GM10847 (cell line): ENCODE measurements around the gene CBFA2T2.

Source experiments
- POLR2A ChIP-seq: IDR thresholded peaks from 2 replicates; pipeline ENCODE4 v1.6.1; 2011; ENCODE audit not compliant: insufficient read length; ENCODE audit errors: extremely low read depth

CBFA2T2 gene

GRCh38 chr20:33600414-33600813 lies 110.5 kb downstream of the CBFA2T2 start:
- no peak for TF ChIP-seq POLR2A

GRCh38 chr20:33600981-33601380 lies 111.1 kb downstream of the CBFA2T2 start:
- no peak for TF ChIP-seq POLR2A

DNA sequence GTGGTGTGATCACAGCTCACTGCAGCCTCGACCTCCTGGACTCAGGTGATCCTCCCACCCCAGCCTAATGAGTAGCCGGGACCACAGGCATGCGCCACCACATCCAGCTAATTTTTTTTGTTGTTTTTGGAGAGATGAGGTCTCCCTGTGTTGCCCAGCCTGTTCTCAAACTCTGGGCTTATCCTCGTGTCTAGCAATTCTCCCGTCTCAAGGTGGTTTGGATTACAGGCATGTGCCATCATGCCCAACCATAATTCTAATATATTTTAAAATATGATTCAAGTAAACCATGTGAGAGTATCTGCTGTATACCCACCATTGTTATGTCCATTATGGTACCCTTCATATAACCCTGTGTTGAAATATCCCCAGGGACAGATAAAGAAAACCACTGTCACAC lies 112.0 kb downstream of the CBFA2T2 start:
- TF ChIP-seq POLR2A, result no peak

DNA sequence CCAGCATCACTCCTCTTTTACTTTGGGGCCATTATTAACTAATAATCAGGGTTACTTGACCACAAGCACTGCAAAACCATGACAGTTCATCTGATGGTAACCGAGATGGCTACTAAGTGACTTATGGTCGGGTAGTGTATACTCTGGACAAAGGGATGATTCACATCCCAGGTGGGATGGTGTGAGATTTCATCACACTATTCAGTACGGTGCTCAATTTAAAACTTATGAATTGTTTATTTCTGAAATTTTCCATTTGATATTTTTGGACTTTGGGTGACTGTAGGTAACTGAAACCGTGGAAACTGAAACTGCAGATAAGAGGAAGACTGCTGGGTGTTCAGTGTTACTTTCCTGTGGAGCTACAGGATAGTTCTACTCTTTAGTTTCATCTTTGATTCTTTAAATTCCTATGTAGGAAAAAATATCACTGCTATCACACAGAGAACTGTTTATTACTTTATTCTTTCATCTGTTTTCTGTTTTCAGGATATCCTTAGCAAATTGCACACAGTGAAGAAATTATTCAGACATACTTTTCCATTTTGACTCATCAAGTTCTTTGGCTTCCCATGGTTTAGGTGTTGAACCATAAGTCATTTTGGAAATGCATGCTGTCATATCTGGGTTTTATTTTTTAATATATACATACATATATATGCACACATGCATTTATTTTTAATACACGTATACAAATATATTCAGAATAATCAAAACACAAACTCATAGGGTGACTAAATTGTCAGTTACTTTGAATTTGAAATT lies 113.1 kb downstream of the CBFA2T2 start:
- no peak for TF ChIP-seq POLR2A

- TF ChIP-seq POLR2A, result no peak
These were observed 114.4 kb downstream of the CBFA2T2 start for GRCh38 chr20:33604084-33604990.

GRCh38 chr20:33604991-33605370 lies 115.1 kb downstream of the CBFA2T2 start:
- no peak for TF ChIP-seq POLR2A

DNA sequence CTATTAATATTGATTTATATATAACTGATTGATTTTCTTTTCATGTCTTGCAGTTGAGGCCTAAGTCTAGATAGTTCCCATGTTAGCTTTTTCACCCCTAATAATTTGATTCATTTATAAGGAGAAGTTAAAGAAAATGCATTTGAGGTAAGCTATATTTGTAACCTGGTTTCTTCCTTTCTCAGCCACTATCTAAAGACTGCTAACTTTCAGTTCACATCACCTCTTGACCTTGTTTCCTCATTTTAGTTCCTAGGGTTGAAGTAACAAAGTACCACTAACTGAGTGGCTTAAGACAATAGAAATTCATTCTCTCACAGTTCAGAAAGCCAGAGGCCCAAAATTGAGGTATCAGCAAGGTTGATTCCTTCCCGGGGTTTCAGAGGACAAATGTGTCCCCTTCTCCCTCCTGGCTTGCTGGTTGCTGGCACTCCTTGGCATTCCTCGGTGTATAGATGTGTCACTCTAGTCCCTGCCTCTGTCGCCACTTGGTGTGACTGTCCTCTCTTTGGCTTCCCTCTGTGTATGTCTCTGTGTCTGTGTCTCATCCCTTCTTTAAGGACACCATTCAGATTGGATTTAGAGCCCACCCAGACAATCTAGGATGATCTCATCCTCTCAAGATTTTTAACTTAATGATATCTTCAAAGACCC lies 116.3 kb downstream of the CBFA2T2 start:
- no peak for TF ChIP-seq POLR2A

- TF ChIP-seq POLR2A, result no peak
These were observed 119.6 kb downstream of the CBFA2T2 start for GRCh38 chr20:33609504-33609903.

DNA sequence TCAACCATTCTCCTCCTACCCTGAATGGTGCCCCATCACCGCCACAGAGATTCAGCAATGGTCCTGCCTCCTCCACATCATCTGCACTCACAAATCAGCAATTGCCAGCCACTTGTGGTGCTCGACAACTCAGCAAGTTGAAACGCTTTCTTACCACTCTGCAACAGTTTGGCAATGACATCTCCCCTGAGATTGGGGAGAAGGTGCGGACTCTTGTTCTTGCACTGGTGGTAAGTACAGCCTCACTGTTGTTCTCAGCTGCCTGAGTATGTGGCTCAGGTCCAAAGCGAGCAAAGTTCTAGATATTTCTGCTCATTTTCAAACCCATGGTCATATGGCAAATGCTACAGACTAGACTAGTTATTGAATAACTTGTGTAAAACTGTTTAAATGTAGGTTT lies 121.2 kb downstream of the CBFA2T2 start:
- no peak for TF ChIP-seq POLR2A

- no peak for TF ChIP-seq POLR2A
These were observed 122.1 kb downstream of the CBFA2T2 start for GRCh38 chr20:33612001-33612400.

DNA sequence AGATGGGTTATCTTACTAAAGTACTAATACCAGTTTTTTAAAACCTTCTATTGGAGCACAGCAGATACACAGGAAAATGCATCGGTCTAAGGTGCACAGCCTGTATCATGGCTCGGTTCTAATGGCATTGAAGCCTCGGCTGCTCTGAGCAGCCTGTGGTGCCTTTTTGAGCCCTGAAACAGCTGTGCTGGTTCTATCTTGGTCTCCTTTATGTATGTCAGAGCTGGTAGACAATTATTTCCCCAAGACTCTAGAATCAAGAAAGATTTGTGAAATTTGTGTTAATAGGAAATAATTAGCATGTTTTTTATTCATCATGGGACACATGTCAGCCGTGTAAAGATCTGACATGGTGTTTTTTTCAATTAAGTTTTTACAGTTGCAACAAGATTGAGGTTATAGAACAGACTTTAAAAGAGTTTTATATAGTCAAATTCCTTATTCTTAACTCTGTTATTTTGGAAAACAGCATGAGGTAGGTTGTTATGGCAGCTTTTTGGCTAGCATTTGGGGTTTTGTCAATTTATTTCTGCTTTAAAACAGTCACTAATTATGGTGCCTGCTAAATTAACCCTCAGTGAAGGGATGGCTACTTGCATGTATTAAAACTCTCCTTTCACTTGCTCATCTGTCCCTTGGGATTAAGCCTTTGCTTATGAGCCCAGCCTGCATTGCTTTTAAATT lies 132.0 kb downstream of the CBFA2T2 start:
- no peak for TF ChIP-seq POLR2A

DNA sequence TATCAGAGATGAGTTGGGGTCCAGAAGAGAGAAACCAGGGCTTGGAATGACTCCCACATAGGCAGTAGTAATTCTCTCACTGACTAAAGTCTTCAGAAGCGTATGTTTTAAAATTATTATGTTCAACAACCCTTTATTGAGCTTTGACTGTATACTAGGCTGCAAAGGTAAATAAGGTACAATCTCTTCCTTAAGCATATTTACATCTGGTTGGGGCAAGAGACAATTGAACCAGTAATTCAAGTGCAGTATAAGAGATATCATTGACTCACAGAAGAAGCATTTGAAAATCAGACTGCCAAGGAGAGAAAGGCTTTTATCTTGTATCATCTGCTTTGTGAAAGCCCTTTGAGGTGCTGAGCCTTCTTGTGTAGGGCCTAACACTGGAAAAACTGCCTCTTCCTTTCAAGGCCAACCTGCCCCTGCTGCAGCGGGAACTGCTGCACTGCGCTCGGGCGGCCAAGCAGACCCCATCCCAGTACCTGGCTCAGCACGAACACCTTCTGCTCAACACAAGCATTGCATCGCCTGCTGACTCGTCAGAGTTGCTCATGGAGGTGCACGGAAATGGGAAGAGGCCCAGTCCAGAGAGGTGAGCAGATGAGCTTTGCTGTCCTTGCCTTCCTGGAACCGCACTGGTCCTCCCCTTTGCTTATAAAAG lies 132.9 kb downstream of the CBFA2T2 start:
- no peak for TF ChIP-seq POLR2A

DNA sequence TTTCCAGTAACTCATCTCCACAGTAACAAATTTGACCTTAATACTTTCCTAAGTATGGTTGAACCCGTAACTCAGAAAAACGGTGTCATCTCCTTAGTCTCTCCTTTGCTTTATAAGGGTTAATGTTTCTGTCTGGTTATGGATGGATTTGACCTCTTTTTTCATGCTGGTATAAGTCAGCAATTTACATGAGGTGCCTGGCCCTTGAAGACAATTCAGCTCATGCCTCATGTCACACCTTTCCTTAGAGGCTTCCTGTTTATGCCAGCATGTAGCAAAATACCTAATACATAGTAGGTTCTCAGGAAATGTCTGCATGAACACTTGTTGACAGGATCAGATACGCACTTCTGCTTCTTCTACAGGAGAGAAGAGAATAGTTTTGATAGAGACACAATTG lies 134.5 kb downstream of the CBFA2T2 start:
- no peak for TF ChIP-seq POLR2A

GRCh38 chr20:33626190-33626589 lies 136.3 kb downstream of the CBFA2T2 start:
- TF ChIP-seq POLR2A, result no peak

DNA sequence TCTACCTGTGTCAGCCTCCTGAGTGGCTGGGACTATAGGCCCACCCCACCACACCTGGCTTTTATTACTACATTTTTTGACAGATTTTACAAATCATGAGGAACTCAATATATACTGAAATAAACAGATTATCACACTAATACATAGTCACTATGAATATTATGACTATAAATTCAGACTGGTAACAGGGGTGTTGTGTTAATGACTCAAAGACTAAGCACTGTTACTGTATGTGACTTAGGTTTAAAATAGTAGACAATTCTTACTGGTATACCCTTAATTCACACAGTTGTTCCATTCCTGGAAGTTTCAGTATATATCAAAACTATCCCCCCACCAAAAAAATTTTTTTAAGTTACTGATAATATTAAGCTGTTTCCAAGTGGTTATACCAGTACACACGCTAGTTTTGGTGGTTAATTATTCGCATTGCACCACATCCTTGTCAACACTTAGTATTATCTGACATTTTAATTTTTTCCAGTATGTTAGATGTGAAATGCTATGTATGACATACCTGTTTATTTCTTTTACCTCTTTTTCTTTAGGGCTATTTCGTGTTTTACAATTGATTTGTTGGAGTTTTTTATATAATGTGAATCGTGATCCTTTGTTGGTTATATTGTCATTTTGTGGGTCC lies 137.8 kb downstream of the CBFA2T2 start:
- no peak for TF ChIP-seq POLR2A

GRCh38 chr20:33629533-33629932 lies 139.6 kb downstream of the CBFA2T2 start:
- TF ChIP-seq POLR2A, result no peak
